ENCODE data around the gene FNDC5. TPM values are rescaled to one million over a fixed set of nuclear protein-coding genes. Genes with fewer than 3 reads are reported as not detected.

The FNDC5 gene
- total RNA-seq, 1 experiment from 2014 or later = not detected

- Mint-ChIP-seq H3K27ac (ENCODE audit: unreplicated experiment) (no peak overlapping the region), H3K27me3 (ENCODE audit: unreplicated experiment) (peaks cover 71% of the 10 kb centered on the region), H3K4me3 (ENCODE audit: low read depth, unreplicated experiment) (peak overlapping the region; percentile 74), H3K4me1 (ENCODE audit: low read depth, unreplicated experiment) (peaks cover 14% of the 10 kb centered on the region), H3K9me3 (ENCODE audit: low read depth, unreplicated experiment) (no peaks in the 10 kb centered on the region), H3K36me3 (ENCODE audit: insufficient read depth, unreplicated experiment) (peaks cover 30% of the 10 kb centered on the region)
- no TSS peak for BruUV-seq (replicated peaks)
- no peak for TF ChIP-seq CTCF (IDR thresholded peaks at IDR 0.05; ENCODE audit: unreplicated experiment)
- no peak for DNase-seq
- intact Hi-C loops (cut with micrococcal nuclease; ENCODE audit: unreplicated experiment) = no loop called here
- CTCF ChIA-PET = no interaction called here
Observed at GRCh38 chr1:32891630-32892029, 20.9 kb upstream of the FNDC5 start.

DNA sequence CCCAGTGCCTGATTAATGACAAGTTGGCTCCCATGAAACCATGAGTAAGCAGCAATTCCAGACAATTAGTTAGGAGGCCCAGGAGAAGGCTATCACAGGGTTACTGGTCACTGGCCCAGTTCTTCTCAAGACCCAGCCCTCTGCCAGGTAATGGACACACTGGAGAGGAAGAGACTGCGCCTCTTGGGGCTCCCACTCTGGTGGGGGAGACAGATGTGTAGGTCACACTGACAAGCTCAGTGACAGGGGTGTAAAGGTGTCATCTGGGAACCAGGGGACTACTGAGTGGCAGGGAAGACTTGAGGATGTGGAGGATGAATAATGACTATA lies 20.5 kb upstream of the FNDC5 start:
- H3K27me3 Mint-ChIP-seq (ENCODE audit: unreplicated experiment) = peaks cover 75% of the 10 kb centered on the region
- H3K4me3 Mint-ChIP-seq (ENCODE audit: low read depth, unreplicated experiment) = no peak overlapping the region
- no peak for DNase-seq
- peaks cover 10% of the 10 kb centered on the region for H3K4me1 Mint-ChIP-seq (ENCODE audit: low read depth, unreplicated experiment)
- H3K27ac Mint-ChIP-seq (ENCODE audit: unreplicated experiment) = no peak overlapping the region
- TF ChIP-seq CTCF (IDR thresholded peaks at IDR 0.05; ENCODE audit: unreplicated experiment) = no peak
- CTCF ChIA-PET = no interaction called here
- peaks cover 31% of the 10 kb centered on the region for H3K36me3 Mint-ChIP-seq (ENCODE audit: insufficient read depth, unreplicated experiment)
- H3K9me3 Mint-ChIP-seq (ENCODE audit: low read depth, unreplicated experiment) = no peaks in the 10 kb centered on the region
- no TSS peak for BruUV-seq (replicated peaks)
- intact Hi-C loops (cut with micrococcal nuclease; ENCODE audit: unreplicated experiment) = no loop called here

DNA sequence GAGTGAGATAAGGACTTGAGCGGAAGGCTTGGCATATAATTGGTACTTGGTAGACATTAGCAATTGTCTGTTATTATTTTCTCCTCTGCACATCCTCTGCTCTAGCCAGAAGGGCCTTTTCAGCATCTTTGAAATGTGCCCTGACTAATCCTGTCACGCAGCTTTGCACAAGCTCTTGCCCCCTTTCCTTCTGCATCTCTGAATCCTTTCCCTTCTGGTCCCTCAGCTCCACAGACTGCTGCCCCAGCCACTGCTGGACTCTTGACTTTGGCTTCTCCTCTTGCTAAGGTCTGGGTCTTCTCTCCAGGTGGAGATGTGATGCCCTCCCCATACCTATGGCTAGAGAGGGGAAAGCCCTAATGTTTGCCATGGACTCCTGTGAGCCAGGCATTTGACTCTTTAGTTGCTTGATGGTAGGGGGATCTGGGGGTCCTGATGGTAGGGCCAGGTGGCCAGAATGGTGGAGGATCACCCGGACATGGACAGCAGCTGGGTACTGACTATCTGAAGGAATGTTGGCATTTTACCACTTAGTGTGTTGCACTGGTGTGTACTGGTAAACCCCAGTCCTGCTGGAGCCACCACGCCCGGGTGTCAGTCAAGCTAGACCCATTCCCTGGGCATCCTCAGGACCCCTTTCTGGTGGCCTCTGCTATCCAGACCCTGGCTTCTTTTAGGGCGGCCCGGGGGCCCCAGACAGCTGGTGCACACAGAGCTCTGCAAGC lies 20.0 kb upstream of the FNDC5 start:
- no peak for DNase-seq
- no TSS peak for BruUV-seq (replicated peaks)
- CTCF ChIA-PET = interaction anchor here (0.8 kb wide), 1 partner anchor 164 kb away, joined by 3 read pairs; no protein-coding TSS in a partner anchor
- H3K4me3 Mint-ChIP-seq (ENCODE audit: low read depth, unreplicated experiment) = no peak overlapping the region
- no peaks in the 10 kb centered on the region for H3K9me3 Mint-ChIP-seq (ENCODE audit: low read depth, unreplicated experiment)
- TF ChIP-seq CTCF (IDR thresholded peaks at IDR 0.05; ENCODE audit: unreplicated experiment) = no peak
- intact Hi-C loops (cut with micrococcal nuclease; ENCODE audit: unreplicated experiment) = no loop called here
- H3K4me1 Mint-ChIP-seq (ENCODE audit: low read depth, unreplicated experiment) = peaks cover 12% of the 10 kb centered on the region
- H3K36me3 Mint-ChIP-seq (ENCODE audit: insufficient read depth, unreplicated experiment) = peaks cover 31% of the 10 kb centered on the region
- no peak overlapping the region for H3K27ac Mint-ChIP-seq (ENCODE audit: unreplicated experiment)
- H3K27me3 Mint-ChIP-seq (ENCODE audit: unreplicated experiment) = peaks cover 80% of the 10 kb centered on the region

GRCh38 chr1:32889731-32890278 lies 19.1 kb upstream of the FNDC5 start:
- CTCF ChIA-PET = interaction anchor here (0.8 kb wide), 1 partner anchor 165 kb away, joined by 3 read pairs; no protein-coding TSS in a partner anchor
- Mint-ChIP-seq H3K36me3 (ENCODE audit: insufficient read depth, unreplicated experiment) (peaks cover 29% of the 10 kb centered on the region), H3K9me3 (ENCODE audit: low read depth, unreplicated experiment) (no peaks in the 10 kb centered on the region), H3K27me3 (ENCODE audit: unreplicated experiment) (peaks cover 89% of the 10 kb centered on the region), H3K27ac (ENCODE audit: unreplicated experiment) (no peak overlapping the region), H3K4me1 (ENCODE audit: low read depth, unreplicated experiment) (peaks cover 21% of the 10 kb centered on the region), H3K4me3 (ENCODE audit: low read depth, unreplicated experiment) (no peak overlapping the region)
- no TSS peak for BruUV-seq (replicated peaks)
- intact Hi-C loops (cut with micrococcal nuclease; ENCODE audit: unreplicated experiment) = no loop called here
- no peak for TF ChIP-seq CTCF (IDR thresholded peaks at IDR 0.05; ENCODE audit: unreplicated experiment)
- DNase-seq = no peak
